ENCODE data around the gene ZNF423. TPM values are rescaled to one million over a fixed set of nuclear protein-coding genes. Genes with fewer than 3 reads are reported as not detected.

The ZNF423 gene
- total and polyA plus RNA-seq, 10 donors: 0.36 to 7.0 (median 3.7) TPM

DNA sequence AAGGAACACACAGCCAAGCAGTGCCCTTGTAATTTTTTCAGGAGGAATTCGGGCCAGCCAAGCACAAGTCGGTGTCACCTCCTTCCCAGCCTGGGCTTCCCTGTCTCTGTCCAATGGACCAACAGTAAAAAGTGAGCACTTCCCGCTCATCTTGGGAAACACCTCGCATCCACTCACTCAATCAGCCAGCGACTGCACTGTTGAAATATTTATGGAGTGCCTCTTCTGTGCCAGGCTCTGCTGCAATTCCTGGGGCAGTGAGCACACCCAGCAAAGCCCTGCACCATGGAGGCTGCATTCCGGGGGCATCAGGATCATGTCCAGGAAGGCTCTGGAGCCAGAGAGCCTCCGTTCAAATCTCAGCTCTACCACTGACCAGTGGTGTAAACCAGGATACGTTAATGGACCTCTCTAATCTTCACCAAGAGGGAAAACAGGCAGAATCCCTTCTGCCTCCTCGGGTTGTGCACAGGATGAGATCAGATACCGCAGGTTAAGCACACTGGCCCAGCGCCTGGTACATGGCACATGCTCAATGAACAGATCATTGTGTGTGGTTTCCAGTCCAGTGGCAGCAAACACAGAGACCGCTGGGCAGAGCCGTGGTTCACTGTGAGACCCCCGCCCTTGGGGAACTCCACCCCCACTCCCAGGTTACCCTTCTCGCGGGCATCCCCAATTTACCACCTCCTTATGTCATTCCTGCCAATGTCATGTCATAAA lies 194.3 kb downstream of the ZNF423 start:
- no peak for DNase-seq
- Histone ChIP-seq H3K4me1 (peaks cover 0 to 12% (median 4%) of the 10 kb centered on the region in 6 donors), H3K9me3 (no peaks in the 10 kb centered on the region), H3K27me3 (replicated peaks in 1 of 7) (peaks cover 0 to 4% (median 0%) of the 10 kb centered on the region in 7 donors), H3K36me3 (no peaks in the 10 kb centered on the region), H3K27ac (no peak overlapping the region), H3K4me3 (no peak overlapping the region)
- 84 to 93% (median 91%) methylated on average over 13 to 16 of the region's 16 CpGs for WGBS, 5 donors
- intact Hi-C loops (cut with DNase I; ENCODE audit: low total_unique reads): no loop called here
- TF ChIP-seq POLR2A (IDR thresholded peaks at IDR 0.05) (no peak), POLR2AphosphoS5 (IDR thresholded peaks at IDR 0.05) (no peak)
- TF ChIP-seq, protein P1, sequence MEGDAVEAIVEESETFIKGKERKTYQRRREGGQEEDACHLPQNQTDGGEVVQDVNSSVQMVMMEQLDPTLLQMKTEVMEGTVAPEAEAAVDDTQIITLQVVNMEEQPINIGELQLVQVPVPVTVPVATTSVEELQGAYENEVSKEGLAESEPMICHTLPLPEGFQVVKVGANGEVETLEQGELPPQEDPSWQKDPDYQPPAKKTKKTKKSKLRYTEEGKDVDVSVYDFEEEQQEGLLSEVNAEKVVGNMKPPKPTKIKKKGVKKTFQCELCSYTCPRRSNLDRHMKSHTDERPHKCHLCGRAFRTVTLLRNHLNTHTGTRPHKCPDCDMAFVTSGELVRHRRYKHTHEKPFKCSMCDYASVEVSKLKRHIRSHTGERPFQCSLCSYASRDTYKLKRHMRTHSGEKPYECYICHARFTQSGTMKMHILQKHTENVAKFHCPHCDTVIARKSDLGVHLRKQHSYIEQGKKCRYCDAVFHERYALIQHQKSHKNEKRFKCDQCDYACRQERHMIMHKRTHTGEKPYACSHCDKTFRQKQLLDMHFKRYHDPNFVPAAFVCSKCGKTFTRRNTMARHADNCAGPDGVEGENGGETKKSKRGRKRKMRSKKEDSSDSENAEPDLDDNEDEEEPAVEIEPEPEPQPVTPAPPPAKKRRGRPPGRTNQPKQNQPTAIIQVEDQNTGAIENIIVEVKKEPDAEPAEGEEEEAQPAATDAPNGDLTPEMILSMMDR (IDR thresholded peaks at IDR 0.05 in 8 of 11, conservative IDR thresholded peaks at IDR 0.05 in 3 of 11): no peak

DNA sequence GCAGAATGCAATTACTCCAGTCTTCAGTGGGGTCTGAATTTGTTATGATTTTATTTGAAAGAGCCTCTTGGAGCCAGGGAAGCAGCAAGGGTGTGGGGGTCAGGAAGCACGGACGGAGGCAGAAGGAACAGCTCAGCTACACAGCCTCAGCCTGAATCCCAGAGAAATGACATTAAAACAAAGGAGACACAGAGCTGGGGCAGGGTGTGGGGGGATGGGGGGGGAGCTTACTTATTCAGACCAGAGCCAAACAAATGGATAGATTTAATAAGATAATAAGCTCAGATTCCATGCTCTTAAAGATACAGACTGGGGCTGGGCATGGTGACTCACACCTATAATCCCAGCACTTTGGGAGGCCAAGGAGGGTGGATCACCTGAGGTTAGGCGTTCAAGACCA lies 195.3 kb downstream of the ZNF423 start:
- DNase-seq: no peak
- intact Hi-C loops (cut with DNase I; ENCODE audit: low total_unique reads): no loop called here
- Histone ChIP-seq H3K4me3 (no peak overlapping the region), H3K27me3 (replicated peaks in 1 of 7) (peaks cover 0 to 4% (median 0%) of the 10 kb centered on the region in 7 donors), H3K9me3 (no peaks in the 10 kb centered on the region), H3K4me1 (peaks cover 0 to 12% (median 4%) of the 10 kb centered on the region in 6 donors), H3K27ac (no peak overlapping the region), H3K36me3 (no peaks in the 10 kb centered on the region)
- TF ChIP-seq POLR2AphosphoS5 (IDR thresholded peaks at IDR 0.05) (no peak), POLR2A (IDR thresholded peaks at IDR 0.05) (no peak)
- TF ChIP-seq, protein P1 (IDR thresholded peaks at IDR 0.05 in 8 of 11, conservative IDR thresholded peaks at IDR 0.05 in 3 of 11): no peak
- 87 to 92% (median 89%) methylated on average over 3 of the region's 3 CpGs for WGBS, 5 donors

DNA sequence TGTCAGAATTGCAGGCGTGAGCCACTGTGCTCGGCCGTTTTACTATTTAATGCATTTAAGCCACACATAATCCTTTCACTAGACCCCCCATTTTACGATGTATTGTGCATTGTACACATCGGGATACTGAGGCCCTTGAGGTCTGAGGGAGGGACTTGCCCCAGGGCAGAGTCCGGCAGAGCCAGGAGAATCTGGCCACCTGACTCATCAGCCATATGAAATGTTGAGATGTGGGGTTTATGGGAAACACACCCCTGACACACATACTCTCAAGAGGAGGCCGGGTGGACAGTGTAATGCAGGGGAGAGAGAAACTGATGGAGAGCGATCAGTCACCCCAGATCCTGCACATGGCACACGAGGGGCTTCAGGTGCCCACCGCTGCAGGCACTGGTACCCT lies 196.6 kb downstream of the ZNF423 start:
- H3K27ac ChIP-seq: no peak overlapping the region
- H3K4me1 ChIP-seq: peaks cover 0 to 12% (median 4%) of the 10 kb centered on the region in 6 donors
- H3K9me3 ChIP-seq: no peaks in the 10 kb centered on the region
- intact Hi-C loops (cut with DNase I; ENCODE audit: low total_unique reads): no loop called here
- WGBS, 5 donors: 86 to 94% (median 91%) methylated on average over 10 of the region's 10 CpGs
- DNase-seq: no peak
- H3K4me3 ChIP-seq: no peak overlapping the region
- no peaks in the 10 kb centered on the region for H3K36me3 ChIP-seq
- peaks cover 0 to 4% (median 0%) of the 10 kb centered on the region in 7 donors for H3K27me3 ChIP-seq (replicated peaks in 1 of 7)
- no peak for TF ChIP-seq POLR2A (IDR thresholded peaks at IDR 0.05)
- TF ChIP-seq, protein P1 (IDR thresholded peaks at IDR 0.05 in 8 of 11, conservative IDR thresholded peaks at IDR 0.05 in 3 of 11): no peak
- no peak for TF ChIP-seq POLR2AphosphoS5 (IDR thresholded peaks at IDR 0.05)

DNA sequence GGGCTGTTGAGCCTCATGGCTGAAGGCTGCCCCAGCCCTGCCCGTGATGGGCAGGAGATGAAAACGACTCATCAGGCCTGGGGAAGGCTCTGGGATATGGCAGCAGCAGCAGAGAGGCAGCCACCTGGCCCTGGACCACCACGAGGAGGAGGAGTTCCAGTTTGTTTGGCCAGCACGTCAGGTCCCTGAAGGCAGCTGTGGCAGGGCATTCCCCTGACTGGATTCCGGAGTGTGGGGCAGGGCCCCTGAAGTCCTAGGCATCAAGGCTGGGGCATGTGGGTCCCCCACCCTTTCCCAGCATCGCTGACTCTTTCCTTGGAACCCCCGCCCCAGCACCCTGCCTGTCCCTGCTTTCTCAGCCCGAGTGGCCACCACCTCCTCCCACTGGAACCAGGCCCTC lies 197.4 kb downstream of the ZNF423 start:
- intact Hi-C loops (cut with DNase I; ENCODE audit: low total_unique reads): no loop called here
- no peak for TF ChIP-seq POLR2A (IDR thresholded peaks at IDR 0.05)
- TF ChIP-seq, protein P1 (IDR thresholded peaks at IDR 0.05 in 8 of 11, conservative IDR thresholded peaks at IDR 0.05 in 3 of 11): no peak
- no peak for TF ChIP-seq POLR2AphosphoS5 (IDR thresholded peaks at IDR 0.05)
- no peak for DNase-seq
- Histone ChIP-seq H3K9me3 (no peaks in the 10 kb centered on the region), H3K4me3 (no peak overlapping the region), H3K27ac (no peak overlapping the region), H3K4me1 (peaks cover 0 to 4% (median under 1%) of the 10 kb centered on the region in 6 donors), H3K36me3 (no peaks in the 10 kb centered on the region), H3K27me3 (replicated peaks in 1 of 7) (peaks cover 0 to 4% (median 0%) of the 10 kb centered on the region in 7 donors)
- WGBS, 5 donors: 74 to 93% (median 85%) methylated on average over 6 to 8 of the region's 8 CpGs
